Pancreas (tissue), 10 donors: ENCODE results near the gene DDOST. TPM values are rescaled to one million over a fixed set of nuclear protein-coding genes. Genes with fewer than 3 reads are reported as not detected.

Experiments used
- ATAC-seq, 4 donors: fragments of 200-7000 bp; cut with Tn5 transposase; one replicate each; pipeline versions ENCODE4 v1.8.0 to v1.9.1; 2020; ENCODE audit warnings: mild to moderate bottlenecking in 4 of 4, moderate library complexity in 4 of 4
- DNase-seq, 6 donors: peaks; one replicate each; pipeline ENCODE4 v3.0.0-alpha.2; 2020
- FAIRE-seq: peaks from 2 replicates; lab custom pipeline; 2012; peaks lifted over from hg19 to GRCh38; lab: Jason Lieb, UNC
- H3K27ac ChIP-seq, 4 donors: fragments of 200-600 bp; sonication (generic); 1 replicate in 3 of 4; 2 replicates in 1 of 4; pipeline versions ENCODE4 v1.5.0 to v1.8.0; 2020
- H3K27me3 ChIP-seq, 4 donors: fragments of 200-600 bp; one replicate each; pipeline ENCODE4 v1.8.0; 2021
- H3K36me3 ChIP-seq, 3 donors: fragments of 200-600 bp; sonication (generic) in 1 of 3; one replicate each; pipeline versions ENCODE4 v1.5.0 to v1.8.0; 2020 to 2021
- H3K4me1 ChIP-seq, 3 donors: fragments of 200-600 bp; one replicate each; pipeline ENCODE4 v1.8.0; 2021
- H3K4me3 ChIP-seq, 4 donors: fragments of 200-600 bp; sonication (generic) in 2 of 4; one replicate each; pipeline versions ENCODE4 v1.5.0 to v1.8.0; 2020 to 2021
- H3K9me3 ChIP-seq, 4 donors: fragments of 200-600 bp; one replicate each; pipeline ENCODE4 v1.8.0; 2021
- WGBS, 2 donors: extraction: QIAGEN DNeasy Blood & Tissue Kit; methylation state at CpG; one replicate each; pipeline ENCODE4 v1.1.7; 2013; 5-methylcytosine and 5-hydroxymethylcytosine counted together
- intact Hi-C, 3 donors: fragments of 100-400 bp; cut with DNase I; formaldehyde crosslinking; loops; one replicate each; pipeline versions ENCODE4 v1.11.1 to v1.14.2; 2022
- polyA plus RNA-seq, 2 donors: library from polyadenylated mRNA; stranded (reverse); fragments of 200-250 nt; gene quantifications; one replicate each; pipeline ENCODE4 v1.2.3, GENCODE V29; 2013
- total RNA-seq, 6 donors: library from RNA; stranded (reverse); fragmentation: NEBNext Ultra II Directional in 4 of 6; extraction: Animal tissue kit (Norgen Biotek cat#: 25700) in 4 of 6; gene quantifications; one replicate each; pipeline versions ENCODE4 v1.2.1 to v1.2.4, GENCODE V29; 2021 to 2023
- TF ChIP-seq, protein P1 (sequence below), 4 donors: fragments of 200-600 bp; sonication (generic) in 3 of 4; IDR thresholded peaks; one replicate each; pipeline versions ENCODE4 v1.5.0 to v1.8.0; 2021; ENCODE audit warnings: antibody characterized with exemption in 4 of 4
- donor health status: healthy with polysubstance abuse.
- donor health status: DM: no; HTN: no; CAD: no; lungs with moderate emphysema.
- donor health status: DM: no; HTN: no; CAD: no.
- donor health status: control.
- donor health status: control.
- donor health status: Bipolar disorder and iron deficiency.
- donor health status: DM: yes; HTN: yes; CAD: no.
- donor health status: DM: no; HTN: no; CAD: no.
- donor health status: DM: no; HTN: no; CAD: no.
- donor health status: DM: yes; HTN: yes; CAD: no.

DDOST gene
- total and polyA plus RNA-seq, 8 donors, result 98.2 to 190 (median 133) TPM

GRCh38 chr1:20684050-20684620 lies 23.0 kb upstream of the DDOST start:
- H3K4me3 ChIP-seq, result no peak overlapping the region
- ATAC-seq, result no peak

DNA sequence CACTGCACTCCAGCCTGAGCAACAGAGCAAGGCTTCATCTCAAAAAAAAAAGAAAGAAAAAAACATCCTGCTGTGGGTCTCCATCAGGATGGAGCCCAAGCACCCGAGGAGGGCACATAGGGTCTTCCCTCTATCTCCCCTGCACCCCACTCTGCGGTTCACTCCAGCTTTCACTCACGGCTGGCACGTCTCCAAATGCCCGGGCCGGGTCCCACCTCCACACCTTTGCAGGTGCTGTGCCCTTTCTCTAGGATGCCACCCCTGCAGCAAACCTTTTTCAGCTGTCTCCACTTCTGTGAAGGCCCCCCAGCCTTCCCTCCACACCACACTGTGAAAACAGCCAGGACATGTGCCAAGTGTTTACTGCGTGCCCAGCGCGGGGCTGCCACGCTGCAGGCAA lies 22.4 kb upstream of the DDOST start:
- intact Hi-C loops, result no loop called here
- no peaks in the 10 kb centered on the region for H3K9me3 ChIP-seq
- TF ChIP-seq, protein P1, sequence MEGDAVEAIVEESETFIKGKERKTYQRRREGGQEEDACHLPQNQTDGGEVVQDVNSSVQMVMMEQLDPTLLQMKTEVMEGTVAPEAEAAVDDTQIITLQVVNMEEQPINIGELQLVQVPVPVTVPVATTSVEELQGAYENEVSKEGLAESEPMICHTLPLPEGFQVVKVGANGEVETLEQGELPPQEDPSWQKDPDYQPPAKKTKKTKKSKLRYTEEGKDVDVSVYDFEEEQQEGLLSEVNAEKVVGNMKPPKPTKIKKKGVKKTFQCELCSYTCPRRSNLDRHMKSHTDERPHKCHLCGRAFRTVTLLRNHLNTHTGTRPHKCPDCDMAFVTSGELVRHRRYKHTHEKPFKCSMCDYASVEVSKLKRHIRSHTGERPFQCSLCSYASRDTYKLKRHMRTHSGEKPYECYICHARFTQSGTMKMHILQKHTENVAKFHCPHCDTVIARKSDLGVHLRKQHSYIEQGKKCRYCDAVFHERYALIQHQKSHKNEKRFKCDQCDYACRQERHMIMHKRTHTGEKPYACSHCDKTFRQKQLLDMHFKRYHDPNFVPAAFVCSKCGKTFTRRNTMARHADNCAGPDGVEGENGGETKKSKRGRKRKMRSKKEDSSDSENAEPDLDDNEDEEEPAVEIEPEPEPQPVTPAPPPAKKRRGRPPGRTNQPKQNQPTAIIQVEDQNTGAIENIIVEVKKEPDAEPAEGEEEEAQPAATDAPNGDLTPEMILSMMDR (IDR thresholded peaks at IDR 0.05), result no peak
- no peaks in the 10 kb centered on the region for H3K36me3 ChIP-seq
- no peak overlapping the region for H3K27ac ChIP-seq
- H3K27me3 ChIP-seq, result no peaks in the 10 kb centered on the region
- H3K4me1 ChIP-seq, result no peaks in the 10 kb centered on the region
- H3K4me3 ChIP-seq, result no peak overlapping the region
- DNase-seq (no peak), FAIRE-seq (no peak), ATAC-seq (no peak)
- WGBS, 2 donors, result 70 to 73% methylated on average over 10 of the region's 10 CpGs

More at GRCh38 chr1:20684050-20684620, 23.0 kb upstream of the DDOST start:
- Histone ChIP-seq H3K27me3 (no peaks in the 10 kb centered on the region), H3K36me3 (no peaks in the 10 kb centered on the region), H3K9me3 (no peaks in the 10 kb centered on the region), H3K27ac (no peak overlapping the region), H3K4me1 (no peaks in the 10 kb centered on the region)
- no peak for DNase-seq
- TF ChIP-seq, protein P1 (IDR thresholded peaks at IDR 0.05), result no peak
- FAIRE-seq, result no peak
- intact Hi-C loops, result no loop called here
- 79 to 84% methylated on average over 13 of the region's 13 CpGs for WGBS, 2 donors

DNA sequence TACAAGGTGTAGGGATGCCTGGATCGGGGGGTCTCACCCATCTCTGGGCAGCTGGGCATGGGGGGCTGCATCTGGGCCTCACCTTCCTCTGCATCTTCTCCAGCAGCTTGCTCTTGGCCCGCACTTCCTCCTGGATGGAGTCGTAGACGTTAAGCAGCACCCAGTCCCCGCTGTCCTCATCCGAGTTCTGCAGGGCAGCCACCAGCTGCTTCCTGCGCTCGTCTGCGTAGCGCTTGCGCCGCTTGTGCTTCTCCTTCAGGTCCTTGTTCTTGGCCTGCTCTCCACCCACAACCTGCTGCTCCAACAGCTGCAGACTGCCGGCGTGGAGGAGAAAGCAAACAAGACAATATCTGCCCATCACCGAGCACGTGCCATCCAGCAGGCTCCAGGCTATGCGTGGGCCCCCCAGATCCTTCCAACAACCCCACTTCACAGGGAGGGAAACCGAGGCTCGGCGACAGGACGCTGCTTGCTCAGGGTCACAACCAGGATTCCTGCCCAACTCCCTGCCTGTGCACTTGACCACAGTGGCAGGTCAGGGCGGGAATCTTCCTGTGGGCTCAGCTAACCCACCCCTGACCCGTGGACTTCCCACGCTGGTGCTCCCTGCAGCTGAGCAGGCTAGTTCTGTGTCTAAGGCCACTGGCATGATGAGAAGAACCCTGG lies 21.5 kb upstream of the DDOST start:
- TF ChIP-seq, protein P1 (IDR thresholded peaks at IDR 0.05), result no peak
- FAIRE-seq, result no peak
- no peaks in the 10 kb centered on the region for H3K27me3 ChIP-seq
- H3K4me1 ChIP-seq, result no peaks in the 10 kb centered on the region
- 72 to 74% methylated on average over 24 of the region's 24 CpGs for WGBS, 2 donors
- H3K27ac ChIP-seq, result no peak overlapping the region
- H3K36me3 ChIP-seq, result no peaks in the 10 kb centered on the region
- peak in 2 of 4 donors; percentile 25 to 40 for ATAC-seq
- intact Hi-C loops, result no loop called here
- H3K4me3 ChIP-seq, result no peak overlapping the region
- no peak for DNase-seq
- no peaks in the 10 kb centered on the region for H3K9me3 ChIP-seq

DNA sequence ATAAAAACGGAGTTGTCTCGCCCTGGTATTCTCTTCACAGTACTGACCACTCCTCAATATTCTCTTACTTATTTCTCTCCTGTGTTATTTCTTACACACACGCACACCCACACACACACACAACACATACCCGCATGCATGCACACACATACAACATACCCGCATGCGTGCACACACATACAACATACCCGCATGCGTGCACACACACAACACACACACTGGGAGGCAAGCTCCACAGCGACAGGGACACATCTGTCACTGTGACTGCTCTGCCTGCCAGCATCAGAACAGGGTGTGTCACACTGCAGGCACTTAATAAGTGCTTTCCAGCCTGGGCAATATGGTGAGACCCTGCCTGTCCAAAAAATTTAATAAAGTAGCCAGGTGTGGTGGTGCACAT lies 20.8 kb upstream of the DDOST start:
- no peaks in the 10 kb centered on the region for H3K9me3 ChIP-seq
- WGBS, 2 donors, result 84 to 85% methylated on average over 9 of the region's 9 CpGs
- no peaks in the 10 kb centered on the region for H3K4me1 ChIP-seq
- H3K27me3 ChIP-seq, result no peaks in the 10 kb centered on the region
- intact Hi-C loops, result no loop called here
- TF ChIP-seq, protein P1 (IDR thresholded peaks at IDR 0.05), result no peak
- DNase-seq (no peak), ATAC-seq (no peak), FAIRE-seq (no peak)
- no peak overlapping the region for H3K4me3 ChIP-seq
- no peak overlapping the region for H3K27ac ChIP-seq
- H3K36me3 ChIP-seq, result no peaks in the 10 kb centered on the region

DNA sequence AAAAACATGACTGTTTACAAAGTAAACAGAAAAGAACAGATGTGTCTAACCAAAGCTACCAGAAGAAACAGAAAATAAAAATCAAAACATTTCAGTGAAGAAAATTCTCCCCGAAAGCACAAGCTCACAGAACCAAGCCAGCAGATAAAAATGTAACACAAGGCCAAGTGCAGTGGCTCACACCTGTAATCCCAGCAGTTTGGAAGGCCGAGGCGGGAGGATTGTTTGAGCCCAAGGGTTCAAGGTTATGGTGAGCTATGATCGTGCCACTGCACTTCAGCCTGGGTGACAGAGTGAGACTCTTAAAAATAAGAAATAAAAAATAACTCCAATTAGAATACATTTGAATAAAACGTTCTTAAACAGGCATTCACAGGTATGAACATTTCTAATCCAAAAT lies 19.1 kb upstream of the DDOST start:
- Histone ChIP-seq H3K36me3 (no peaks in the 10 kb centered on the region), H3K9me3 (no peaks in the 10 kb centered on the region), H3K4me3 (no peak overlapping the region), H3K4me1 (no peaks in the 10 kb centered on the region), H3K27ac (no peak overlapping the region), H3K27me3 (no peaks in the 10 kb centered on the region)
- TF ChIP-seq, protein P1 (IDR thresholded peaks at IDR 0.05), result no peak
- FAIRE-seq, result no peak
- 30 to 36% methylated on average over 5 of the region's 5 CpGs for WGBS, 2 donors
- intact Hi-C loops, result no loop called here
- DNase-seq, result no peak
- ATAC-seq, result no peak
